ENCODE data around the gene MAGI2.

The MAGI2 gene

DNA sequence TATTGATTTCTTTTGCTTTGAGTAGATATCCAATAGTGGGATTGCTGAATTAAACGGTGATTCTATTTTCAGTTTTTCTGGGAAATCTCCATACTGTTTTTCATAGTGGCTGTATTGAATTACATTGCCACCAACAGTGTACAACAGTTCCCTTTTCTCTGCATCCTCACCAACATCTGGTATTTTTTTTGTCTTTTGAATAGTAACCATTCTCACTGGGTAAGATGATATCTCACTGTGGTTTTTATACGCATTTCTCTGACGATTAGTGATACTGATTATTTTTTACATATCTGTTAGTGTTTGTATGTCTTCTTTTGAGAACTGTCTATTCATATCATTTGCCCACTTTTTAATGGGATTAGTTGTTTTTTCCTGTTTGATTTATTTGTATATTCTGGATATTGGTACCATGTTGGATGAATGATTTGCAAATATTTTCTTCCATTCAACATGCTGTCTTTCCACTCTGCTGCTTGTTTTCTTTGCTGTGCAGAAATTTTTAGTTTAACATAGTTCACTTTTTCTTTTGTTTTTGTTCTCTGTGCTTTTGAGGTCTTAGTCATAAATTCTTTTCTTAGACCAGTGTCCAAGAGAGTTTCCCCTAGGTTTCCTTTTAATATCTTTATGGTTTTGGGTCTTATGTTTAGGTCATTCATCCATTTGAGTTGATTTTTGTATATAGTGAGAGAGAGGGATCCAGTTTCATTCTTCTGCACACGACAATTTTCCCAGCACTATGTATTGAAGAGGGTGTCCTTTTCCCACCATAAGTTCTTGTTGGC is 1070.2 kb downstream of the MAGI2 start:
- no peaks in the 10 kb centered on the region for H3K9me3 ChIP-seq (ENCODE audit: low read length)
- no peaks in the 10 kb centered on the region for H3K4me1 ChIP-seq (ENCODE audit: insufficient read depth, low read length)
- H3K36me3 ChIP-seq (ENCODE audit: insufficient read depth, low read length), result no peaks in the 10 kb centered on the region
- H3K27me3 ChIP-seq (ENCODE audit: insufficient read depth, low read length), result no peaks in the 10 kb centered on the region
- H2AFZ ChIP-seq (ENCODE audit: low read depth, low read length), result no peak overlapping the region
- H3K4me3 ChIP-seq (ENCODE audit: low read length), result no peak overlapping the region

DNA sequence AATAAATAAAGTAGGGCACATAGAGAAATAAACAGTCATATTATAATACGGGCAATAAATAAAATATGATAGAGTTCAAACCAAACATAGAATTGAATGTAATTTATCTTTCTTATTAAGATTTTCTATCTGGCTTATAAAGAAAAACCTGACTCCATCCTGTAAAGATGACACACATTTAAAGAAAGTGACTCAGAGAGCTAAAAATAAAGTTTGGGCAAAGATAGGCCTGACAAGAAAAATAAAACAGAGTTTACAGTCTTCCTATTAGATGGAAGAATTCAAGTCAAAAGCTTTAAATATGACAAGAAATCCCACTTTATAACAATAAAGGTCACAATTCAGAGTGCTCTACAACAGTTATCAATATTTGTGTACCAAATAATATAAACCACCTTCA is 1074.3 kb downstream of the MAGI2 start:
- Histone ChIP-seq H3K4me3 (ENCODE audit: low read length) (no peak overlapping the region), H3K27me3 (ENCODE audit: insufficient read depth, low read length) (no peaks in the 10 kb centered on the region), H3K4me1 (ENCODE audit: insufficient read depth, low read length) (no peaks in the 10 kb centered on the region), H3K36me3 (ENCODE audit: insufficient read depth, low read length) (no peaks in the 10 kb centered on the region), H2AFZ (ENCODE audit: low read depth, low read length) (no peak overlapping the region), H3K9me3 (ENCODE audit: low read length) (no peaks in the 10 kb centered on the region)

DNA sequence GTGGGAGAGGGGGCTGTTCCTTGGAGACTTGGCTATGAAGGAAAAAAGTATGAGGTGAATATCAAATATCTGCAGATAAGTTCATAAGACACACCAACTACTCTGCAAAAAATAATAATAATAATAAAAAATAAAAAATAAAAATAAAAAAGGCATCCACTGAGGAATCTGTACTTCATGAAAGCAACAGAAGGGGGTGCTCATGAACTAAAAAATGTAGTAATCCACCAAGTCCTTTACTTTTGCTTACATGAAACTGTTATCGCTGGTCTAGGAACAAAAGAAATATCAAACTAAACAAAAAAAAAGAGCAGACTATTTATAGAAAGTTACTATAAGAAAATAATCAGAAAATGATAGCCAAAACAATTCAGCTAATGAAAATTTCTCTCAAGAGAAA is 1075.9 kb downstream of the MAGI2 start:
- no peaks in the 10 kb centered on the region for H3K27me3 ChIP-seq (ENCODE audit: insufficient read depth, low read length)
- no peak overlapping the region for H2AFZ ChIP-seq (ENCODE audit: low read depth, low read length)
- H3K9me3 ChIP-seq (ENCODE audit: low read length), result no peaks in the 10 kb centered on the region
- H3K4me3 ChIP-seq (ENCODE audit: low read length), result no peak overlapping the region
- no peaks in the 10 kb centered on the region for H3K4me1 ChIP-seq (ENCODE audit: insufficient read depth, low read length)
- no peaks in the 10 kb centered on the region for H3K36me3 ChIP-seq (ENCODE audit: insufficient read depth, low read length)

DNA sequence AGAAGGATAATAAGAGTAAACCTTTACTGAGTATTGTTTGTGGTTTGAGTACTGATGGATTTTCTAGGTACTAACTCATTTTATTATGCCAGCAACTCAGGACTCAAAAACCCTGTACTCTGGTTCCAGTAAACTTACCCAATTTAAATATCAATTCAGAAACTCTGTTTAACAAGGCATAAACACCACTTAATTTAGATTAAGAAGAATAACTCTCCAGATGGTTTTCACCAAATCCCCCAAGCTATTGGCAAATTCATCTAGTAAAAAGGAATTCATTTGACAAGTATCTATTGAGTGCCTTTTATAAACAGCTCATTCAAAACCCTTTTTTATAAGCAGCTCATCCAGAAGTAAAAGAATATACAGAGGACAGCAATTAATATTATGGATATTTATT is 1082.5 kb downstream of the MAGI2 start:
- Histone ChIP-seq H3K36me3 (ENCODE audit: insufficient read depth, low read length) (no peaks in the 10 kb centered on the region), H3K4me3 (ENCODE audit: low read length) (no peak overlapping the region), H3K27me3 (ENCODE audit: insufficient read depth, low read length) (no peaks in the 10 kb centered on the region), H3K4me1 (ENCODE audit: insufficient read depth, low read length) (no peaks in the 10 kb centered on the region), H3K9me3 (ENCODE audit: low read length) (no peaks in the 10 kb centered on the region), H2AFZ (ENCODE audit: low read depth, low read length) (no peak overlapping the region)

DNA sequence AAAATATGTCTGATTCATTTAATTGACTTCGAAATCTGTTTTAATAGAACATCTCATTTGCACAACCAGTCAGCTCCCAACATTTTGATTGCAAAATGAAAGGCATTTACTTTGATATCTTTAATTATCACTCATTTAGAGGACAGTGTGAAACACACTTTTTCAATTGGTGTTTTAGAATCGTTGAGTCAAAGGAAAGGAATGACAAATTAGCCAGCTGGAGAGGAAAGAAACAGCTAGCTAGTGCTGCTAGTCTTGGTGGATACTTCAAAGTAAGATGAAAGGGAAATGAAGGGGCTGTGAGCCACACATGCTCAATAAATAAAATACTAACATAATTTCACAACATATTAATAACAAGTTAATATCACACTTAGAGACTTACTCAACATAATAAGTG is 1084.7 kb downstream of the MAGI2 start:
- H3K4me3 ChIP-seq (ENCODE audit: low read length), result no peak overlapping the region
- H3K4me1 ChIP-seq (ENCODE audit: insufficient read depth, low read length), result no peaks in the 10 kb centered on the region
- no peak overlapping the region for H2AFZ ChIP-seq (ENCODE audit: low read depth, low read length)
- H3K36me3 ChIP-seq (ENCODE audit: insufficient read depth, low read length), result no peaks in the 10 kb centered on the region
- H3K27me3 ChIP-seq (ENCODE audit: insufficient read depth, low read length), result no peaks in the 10 kb centered on the region
- no peaks in the 10 kb centered on the region for H3K9me3 ChIP-seq (ENCODE audit: low read length)

DNA sequence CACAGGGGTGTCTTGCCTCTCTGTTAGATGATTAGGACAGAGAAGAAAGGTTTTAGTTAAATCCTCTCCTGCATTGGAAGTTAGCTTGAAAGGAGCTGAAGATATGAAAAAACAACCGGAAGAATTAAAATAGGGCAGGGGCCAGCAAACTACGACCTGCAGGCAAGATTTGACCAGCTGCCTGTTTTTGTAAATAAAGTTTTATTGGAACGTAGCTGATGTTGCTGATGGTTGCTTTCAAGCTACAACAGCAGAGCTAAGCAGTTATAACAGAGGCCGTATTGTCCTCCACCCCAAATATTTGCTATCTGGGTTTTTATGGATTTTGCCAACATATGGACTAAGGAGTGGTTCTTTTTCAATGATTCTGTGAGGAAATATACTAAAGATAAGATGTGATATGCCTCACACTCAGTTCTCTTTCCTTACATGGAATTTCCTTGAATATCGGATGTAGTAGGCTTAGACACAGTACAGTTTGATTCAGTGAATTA is 1086.1 kb downstream of the MAGI2 start:
- H3K36me3 ChIP-seq (ENCODE audit: insufficient read depth, low read length), result no peaks in the 10 kb centered on the region
- H3K9me3 ChIP-seq (ENCODE audit: low read length), result no peaks in the 10 kb centered on the region
- no peak overlapping the region for H3K4me3 ChIP-seq (ENCODE audit: low read length)
- H2AFZ ChIP-seq (ENCODE audit: low read depth, low read length), result no peak overlapping the region
- no peaks in the 10 kb centered on the region for H3K4me1 ChIP-seq (ENCODE audit: insufficient read depth, low read length)
- no peaks in the 10 kb centered on the region for H3K27me3 ChIP-seq (ENCODE audit: insufficient read depth, low read length)

DNA sequence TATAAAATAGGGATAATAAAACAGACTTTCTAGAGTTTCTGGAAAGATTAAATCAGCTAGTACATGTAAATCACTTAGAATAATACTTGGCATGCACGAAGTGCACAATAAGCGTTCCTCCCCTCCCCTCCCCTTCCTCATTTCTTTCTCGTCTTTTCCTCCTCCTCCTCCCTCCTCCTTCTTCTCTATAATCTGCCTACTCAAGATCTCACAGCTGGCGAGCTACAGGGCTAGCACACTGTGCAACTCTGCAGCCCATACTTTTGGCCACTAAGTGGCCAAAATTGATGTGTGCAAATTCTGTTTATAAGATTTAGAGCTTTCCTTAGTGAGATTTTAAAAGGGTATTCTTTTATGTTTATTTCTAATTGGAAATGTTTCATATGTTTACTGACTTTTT is 1089.6 kb downstream of the MAGI2 start:
- Histone ChIP-seq H3K36me3 (ENCODE audit: insufficient read depth, low read length) (no peaks in the 10 kb centered on the region), H2AFZ (ENCODE audit: low read depth, low read length) (no peak overlapping the region), H3K9me3 (ENCODE audit: low read length) (no peaks in the 10 kb centered on the region), H3K4me3 (ENCODE audit: low read length) (no peak overlapping the region), H3K27me3 (ENCODE audit: insufficient read depth, low read length) (no peaks in the 10 kb centered on the region), H3K4me1 (ENCODE audit: insufficient read depth, low read length) (no peaks in the 10 kb centered on the region)

DNA sequence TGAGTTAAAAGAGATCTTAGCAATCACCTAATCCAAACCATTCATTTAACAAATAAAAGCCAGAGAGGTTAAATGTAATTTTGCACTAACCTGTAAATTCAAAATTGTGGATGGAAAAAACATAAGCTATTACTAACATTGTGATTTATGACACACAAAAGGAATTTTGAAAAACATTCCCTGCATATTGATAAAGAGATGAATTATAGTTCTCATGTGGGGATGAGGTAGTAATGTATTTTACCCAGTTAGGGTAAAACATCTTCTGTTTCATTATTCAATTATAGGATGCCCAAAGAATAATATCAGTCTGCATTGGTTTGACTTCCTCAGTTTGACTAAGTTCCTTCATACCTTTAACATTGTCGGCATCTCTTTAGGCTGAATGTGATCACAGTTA is 1093.6 kb downstream of the MAGI2 start:
- Histone ChIP-seq H3K4me1 (ENCODE audit: insufficient read depth, low read length) (peaks cover 4% of the 10 kb centered on the region), H3K36me3 (ENCODE audit: insufficient read depth, low read length) (no peaks in the 10 kb centered on the region)

DNA sequence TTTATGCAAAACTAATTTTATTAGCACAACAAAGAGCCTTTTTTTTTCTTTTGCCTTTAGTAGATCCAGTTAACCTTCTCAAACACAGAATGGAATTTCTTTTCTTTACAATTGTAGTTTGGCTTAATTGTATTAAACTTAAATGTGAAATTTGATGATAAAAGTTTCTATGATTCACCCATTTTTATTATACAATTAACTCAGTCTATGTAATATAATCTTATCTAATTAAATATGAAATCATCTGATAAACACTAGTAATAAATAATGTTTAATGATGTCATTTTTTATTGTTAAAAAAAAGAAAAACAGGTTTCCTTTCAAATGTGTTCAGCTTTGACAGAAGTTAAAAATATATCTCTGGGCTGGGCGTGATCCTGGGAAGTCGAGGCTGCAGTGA is 1095.8 kb downstream of the MAGI2 start:
- H3K36me3 ChIP-seq (ENCODE audit: insufficient read depth, low read length), result no peaks in the 10 kb centered on the region
- no peak overlapping the region for H2AFZ ChIP-seq (ENCODE audit: low read depth, low read length)
- no peak overlapping the region for H3K4me3 ChIP-seq (ENCODE audit: low read length)
- peaks cover 4% of the 10 kb centered on the region for H3K4me1 ChIP-seq (ENCODE audit: insufficient read depth, low read length)
- H3K9me3 ChIP-seq (ENCODE audit: low read length), result no peaks in the 10 kb centered on the region
- H3K27me3 ChIP-seq (ENCODE audit: insufficient read depth, low read length), result no peaks in the 10 kb centered on the region

More for the DNA sequence above, 1093.6 kb downstream of the MAGI2 start:
- Histone ChIP-seq H3K4me3 (ENCODE audit: low read length) (no peak overlapping the region), H3K27me3 (ENCODE audit: insufficient read depth, low read length) (no peaks in the 10 kb centered on the region), H3K9me3 (ENCODE audit: low read length) (no peaks in the 10 kb centered on the region), H2AFZ (ENCODE audit: low read depth, low read length) (no peak overlapping the region)

DNA sequence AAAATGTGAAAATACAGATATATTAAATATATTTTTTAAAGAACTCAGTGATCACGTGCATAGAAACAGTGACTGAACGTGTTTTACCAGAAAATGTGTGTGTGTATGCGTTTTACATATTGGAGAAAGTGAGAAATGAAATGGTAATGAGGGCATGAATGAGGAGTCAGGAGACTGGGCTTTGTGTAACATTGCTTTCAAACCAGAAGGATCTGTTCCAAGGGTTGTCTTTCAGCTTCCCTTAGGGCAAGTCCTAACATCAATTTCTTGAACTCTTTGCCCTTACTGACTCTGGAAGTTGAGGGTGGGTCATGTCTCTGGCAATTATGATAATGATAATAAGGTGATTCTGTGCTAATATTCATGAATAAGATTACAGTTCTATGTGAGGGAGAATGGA is 1097.6 kb downstream of the MAGI2 start:
- Histone ChIP-seq H3K36me3 (ENCODE audit: insufficient read depth, low read length) (no peaks in the 10 kb centered on the region), H3K4me3 (ENCODE audit: low read length) (no peak overlapping the region)

DNA sequence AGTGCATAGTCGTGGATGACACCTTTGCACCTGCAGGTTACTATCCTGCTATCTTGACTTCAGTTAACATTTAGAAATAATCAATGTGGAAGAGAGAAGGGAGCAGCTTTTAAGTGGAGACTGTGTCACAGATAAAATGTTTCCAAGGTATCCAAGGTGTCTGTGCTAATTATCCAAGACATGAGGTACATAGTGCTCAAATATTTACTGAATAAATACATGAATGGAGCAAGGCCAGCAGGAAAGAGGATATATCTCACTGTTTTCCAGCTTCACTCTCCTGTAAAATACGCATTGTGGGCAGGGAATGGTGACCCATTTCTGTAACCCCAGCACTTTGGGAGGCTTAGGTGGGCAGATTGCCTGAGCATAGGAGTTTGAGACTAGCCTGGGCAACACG is 1102.5 kb downstream of the MAGI2 start:
- H2AFZ ChIP-seq (ENCODE audit: low read depth, low read length), result no peak overlapping the region
- no peaks in the 10 kb centered on the region for H3K27me3 ChIP-seq (ENCODE audit: insufficient read depth, low read length)
- peaks cover 16% of the 10 kb centered on the region for H3K4me1 ChIP-seq (ENCODE audit: insufficient read depth, low read length)
- H3K9me3 ChIP-seq (ENCODE audit: low read length), result no peaks in the 10 kb centered on the region
- no peaks in the 10 kb centered on the region for H3K36me3 ChIP-seq (ENCODE audit: insufficient read depth, low read length)
- no peak overlapping the region for H3K4me3 ChIP-seq (ENCODE audit: low read length)

More for the DNA sequence above, 1097.6 kb downstream of the MAGI2 start:
- Histone ChIP-seq H2AFZ (ENCODE audit: low read depth, low read length) (no peak overlapping the region), H3K4me1 (ENCODE audit: insufficient read depth, low read length) (peaks cover 6% of the 10 kb centered on the region), H3K9me3 (ENCODE audit: low read length) (no peaks in the 10 kb centered on the region), H3K27me3 (ENCODE audit: insufficient read depth, low read length) (no peaks in the 10 kb centered on the region)

DNA sequence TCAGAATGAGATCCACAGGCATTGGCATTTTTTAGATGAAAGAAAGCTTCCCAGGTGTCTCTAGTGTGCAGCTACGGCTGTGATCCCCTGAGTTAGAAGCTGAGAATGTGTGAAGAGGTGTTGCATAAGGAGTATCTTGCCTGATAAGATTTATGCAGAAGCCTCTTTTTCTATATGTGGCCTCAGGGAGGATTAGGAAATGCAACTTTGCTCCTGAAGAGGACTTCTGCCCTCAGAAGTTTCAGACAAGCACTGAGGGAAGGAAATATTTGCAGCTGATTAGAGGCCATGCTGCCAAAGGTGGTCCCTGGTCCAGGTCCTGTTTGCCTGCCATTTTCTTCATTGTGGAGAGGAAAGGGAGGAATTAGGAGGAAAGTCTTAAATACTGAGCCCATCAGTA is 1103.1 kb downstream of the MAGI2 start:
- no peak overlapping the region for H3K4me3 ChIP-seq (ENCODE audit: low read length)
- no peaks in the 10 kb centered on the region for H3K36me3 ChIP-seq (ENCODE audit: insufficient read depth, low read length)
- no peak overlapping the region for H2AFZ ChIP-seq (ENCODE audit: low read depth, low read length)
- no peaks in the 10 kb centered on the region for H3K27me3 ChIP-seq (ENCODE audit: insufficient read depth, low read length)
- H3K9me3 ChIP-seq (ENCODE audit: low read length), result no peaks in the 10 kb centered on the region
- H3K4me1 ChIP-seq (ENCODE audit: insufficient read depth, low read length), result peaks cover 14% of the 10 kb centered on the region

DNA sequence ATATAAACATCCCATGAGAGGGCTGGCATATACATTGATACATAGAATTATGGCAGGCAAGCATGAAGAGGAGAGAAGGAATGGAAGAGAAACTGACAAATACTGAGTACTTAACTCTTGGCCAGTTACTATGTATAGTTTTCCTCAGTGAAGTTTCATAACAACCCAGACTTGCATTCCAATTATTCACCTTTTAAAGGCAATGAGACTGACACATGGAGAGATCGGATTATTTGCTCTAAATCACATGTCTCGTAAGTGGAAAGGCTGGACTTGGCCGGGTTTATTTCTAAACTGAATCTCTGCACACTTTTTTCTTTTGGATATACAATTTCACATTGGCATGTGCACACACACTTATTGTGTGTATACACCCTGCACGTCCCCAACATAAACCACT is 1106.6 kb downstream of the MAGI2 start:
- no peak overlapping the region for H2AFZ ChIP-seq (ENCODE audit: low read depth, low read length)
- H3K4me1 ChIP-seq (ENCODE audit: insufficient read depth, low read length), result peaks cover 12% of the 10 kb centered on the region
- no peak overlapping the region for H3K4me3 ChIP-seq (ENCODE audit: low read length)
- no peaks in the 10 kb centered on the region for H3K9me3 ChIP-seq (ENCODE audit: low read length)
- H3K27me3 ChIP-seq (ENCODE audit: insufficient read depth, low read length), result no peaks in the 10 kb centered on the region
- no peaks in the 10 kb centered on the region for H3K36me3 ChIP-seq (ENCODE audit: insufficient read depth, low read length)

DNA sequence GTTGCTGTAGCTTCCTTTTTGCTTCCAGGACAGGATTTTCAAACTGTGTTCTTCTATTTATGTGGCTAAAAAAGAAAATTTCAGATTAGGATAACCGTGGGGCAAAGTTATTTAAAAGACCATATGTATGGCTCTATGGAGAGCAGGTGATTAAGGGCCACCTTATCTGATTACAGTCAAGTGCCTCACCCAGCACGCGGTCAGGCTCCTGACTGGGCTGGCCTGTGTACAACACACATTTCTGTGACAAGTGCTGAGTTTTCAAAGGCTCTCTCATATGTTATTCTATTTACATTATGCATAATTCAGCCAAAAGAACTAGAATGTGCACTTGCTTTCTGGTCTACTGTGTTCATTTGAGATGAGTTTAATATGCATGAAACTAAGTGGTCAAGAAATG is 1107.5 kb downstream of the MAGI2 start:
- no peak overlapping the region for H2AFZ ChIP-seq (ENCODE audit: low read depth, low read length)
- no peak overlapping the region for H3K4me3 ChIP-seq (ENCODE audit: low read length)
- no peaks in the 10 kb centered on the region for H3K27me3 ChIP-seq (ENCODE audit: insufficient read depth, low read length)
- H3K36me3 ChIP-seq (ENCODE audit: insufficient read depth, low read length), result no peaks in the 10 kb centered on the region
- H3K4me1 ChIP-seq (ENCODE audit: insufficient read depth, low read length), result peaks cover 12% of the 10 kb centered on the region
- no peaks in the 10 kb centered on the region for H3K9me3 ChIP-seq (ENCODE audit: low read length)
